ENCODE results near the gene RAPGEF1. TPM values are rescaled to one million over a fixed set of nuclear protein-coding genes. Genes with fewer than 3 reads are reported as not detected.

RAPGEF1 gene
- total and polyA plus RNA-seq, 9 of the 15 experiments (the other 6 are each of a cell fraction or from before 2014, with no cell fraction given): 0.06 to 44.1 (median 19.9) TPM

- TF ChIP-seq PRDM10 (IDR thresholded peaks at IDR 0.05; ENCODE audit: partially characterized antibody) (no peak), BRD4 (IDR thresholded peaks at IDR 0.05) (no peak), ATF3 (IDR thresholded peaks at IDR 0.05) (no peak), ATF3 (CRISPR knock-in tag; conservative IDR thresholded peaks at IDR 0.05) (no peak), ZNF175 (CRISPR knock-in tag; IDR thresholded peaks at IDR 0.05; ENCODE audit: low read depth) (0 out of 2 replicates have a peak, but pooled peaks have one; percentile 41), ZBTB9 (CRISPR knock-in tag; IDR thresholded peaks at IDR 0.05) (peak; percentile 17; the same call in 1 of the 2 replicates), TFE3 (CRISPR knock-in tag; IDR thresholded peaks at IDR 0.05) (no peak), TSHZ1 (CRISPR knock-in tag; IDR thresholded peaks at IDR 0.05) (no peak), CC2D1A (IDR thresholded peaks at IDR 0.05) (no peak), SMAD4 (CRISPR knock-in tag; conservative IDR thresholded peaks at IDR 0.05) (no peak), EGR1 (conservative IDR thresholded peaks at IDR 0.05) (peak; percentile 48), HSF4 (CRISPR knock-in tag; IDR thresholded peaks at IDR 0.05; ENCODE audit: borderline replicate concordance) (no peak), ARNT (IDR thresholded peaks at IDR 0.05) (no peak), KLF6 (CRISPR knock-in tag; IDR thresholded peaks at IDR 0.05; ENCODE audit: borderline replicate concordance) (no peak), CXXC5 (CRISPR knock-in tag; IDR thresholded peaks at IDR 0.05) (peak; percentile 81), ATF7 (IDR thresholded peaks at IDR 0.05) (no peak)
Observed at GRCh38 chr9:131530920-131531832, 208.7 kb downstream of the RAPGEF1 start, which contains the start of gene UCK1 (continued).
